ENCODE measurements around the gene TXNRD1. TPM values are rescaled to one million over a fixed set of nuclear protein-coding genes. Genes with fewer than 3 reads are reported as not detected.
A peak's percentile ranks its signal among the peaks of the same experiment; 100 is the strongest.
"Not testable (repeated sequence)": the region's sequence is repeated elsewhere in the genome, so short reads cannot be mapped to it uniquely, and the experiment has no call there.

The TXNRD1 gene
- total RNA-seq, 1 donor = 502 TPM

GRCh38 chr12:104294158-104294859, 78.7 kb downstream of the TXNRD1 start:
- H3K79me2 ChIP-seq (ENCODE audit: insufficient read depth, low read length) = peaks cover 92% of the 10 kb centered on the region
- peak overlapping the region; percentile 0 for H3K4me2 ChIP-seq (ENCODE audit: insufficient read depth, low read length)
- not testable (repeated sequence) for H3K4me3 ChIP-seq (ENCODE audit: insufficient read depth, low read length); H3K27ac ChIP-seq (ENCODE audit: low read depth, low read length); H3K9me3 ChIP-seq (ENCODE audit: low read depth, low read length); H2AFZ ChIP-seq (ENCODE audit: low read length); DNase-seq (ENCODE audit: insufficient read length, low spot score, missing footprints); H3K27me3 ChIP-seq (ENCODE audit: insufficient read depth, low read length)
- TF ChIP-seq, protein P1, sequence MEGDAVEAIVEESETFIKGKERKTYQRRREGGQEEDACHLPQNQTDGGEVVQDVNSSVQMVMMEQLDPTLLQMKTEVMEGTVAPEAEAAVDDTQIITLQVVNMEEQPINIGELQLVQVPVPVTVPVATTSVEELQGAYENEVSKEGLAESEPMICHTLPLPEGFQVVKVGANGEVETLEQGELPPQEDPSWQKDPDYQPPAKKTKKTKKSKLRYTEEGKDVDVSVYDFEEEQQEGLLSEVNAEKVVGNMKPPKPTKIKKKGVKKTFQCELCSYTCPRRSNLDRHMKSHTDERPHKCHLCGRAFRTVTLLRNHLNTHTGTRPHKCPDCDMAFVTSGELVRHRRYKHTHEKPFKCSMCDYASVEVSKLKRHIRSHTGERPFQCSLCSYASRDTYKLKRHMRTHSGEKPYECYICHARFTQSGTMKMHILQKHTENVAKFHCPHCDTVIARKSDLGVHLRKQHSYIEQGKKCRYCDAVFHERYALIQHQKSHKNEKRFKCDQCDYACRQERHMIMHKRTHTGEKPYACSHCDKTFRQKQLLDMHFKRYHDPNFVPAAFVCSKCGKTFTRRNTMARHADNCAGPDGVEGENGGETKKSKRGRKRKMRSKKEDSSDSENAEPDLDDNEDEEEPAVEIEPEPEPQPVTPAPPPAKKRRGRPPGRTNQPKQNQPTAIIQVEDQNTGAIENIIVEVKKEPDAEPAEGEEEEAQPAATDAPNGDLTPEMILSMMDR (IDR thresholded peaks at IDR 0.05; ENCODE audit: extremely low read depth, low read depth, low read length) = peak; percentile 35
- H3K36me3 ChIP-seq (ENCODE audit: insufficient read depth, low read length) = peaks cover 86% of the 10 kb centered on the region
- H4K20me1 ChIP-seq (ENCODE audit: insufficient read depth, low read length) = peaks cover 65% of the 10 kb centered on the region
- H3K4me1 ChIP-seq (ENCODE audit: insufficient read depth, low read length) = peaks cover 44% of the 10 kb centered on the region

DNA sequence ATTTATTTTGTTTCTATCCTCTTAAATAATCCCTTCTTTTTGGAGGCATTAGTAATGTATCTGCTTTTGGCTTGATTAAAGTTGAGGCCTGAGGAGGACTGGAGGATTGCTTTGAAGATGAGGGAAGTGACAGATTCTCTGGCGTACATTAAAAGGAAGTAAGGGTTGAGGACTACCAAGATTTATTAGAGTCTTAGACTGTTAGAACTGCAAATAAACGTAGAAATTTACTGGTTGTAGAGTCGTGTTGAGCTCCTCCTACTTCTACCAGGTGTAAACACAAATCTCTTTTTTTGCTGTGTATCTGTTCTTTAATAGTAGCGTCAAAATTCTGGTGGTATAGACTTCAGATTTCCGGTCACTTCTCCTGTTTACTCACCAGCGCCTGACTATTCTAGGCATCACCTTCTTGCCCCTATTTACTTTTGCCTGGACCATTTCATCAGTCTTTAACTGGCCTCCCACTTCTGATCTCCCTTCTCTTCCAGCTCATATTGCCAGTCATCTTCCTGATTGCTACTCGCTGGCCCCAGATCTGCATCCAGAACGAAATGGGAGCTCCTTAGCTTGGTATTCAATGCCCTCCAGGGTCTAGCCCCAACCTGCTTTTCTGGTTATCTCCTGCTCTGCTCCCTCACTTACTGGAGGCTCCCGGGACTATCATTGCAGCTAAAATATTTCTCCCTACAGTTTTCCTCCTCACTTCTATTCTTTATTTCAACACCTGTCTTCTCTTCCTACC, 79.5 kb downstream of the TXNRD1 start:
- H3K27ac ChIP-seq (ENCODE audit: low read depth, low read length) = peak overlapping the region; percentile 27
- H3K4me3 ChIP-seq (ENCODE audit: insufficient read depth, low read length) = no peak overlapping the region
- peak overlapping the region; percentile 14 for H3K4me2 ChIP-seq (ENCODE audit: insufficient read depth, low read length)
- TF ChIP-seq, protein P1 (IDR thresholded peaks at IDR 0.05; ENCODE audit: extremely low read depth, low read depth, low read length) = no peak
- H3K27me3 ChIP-seq (ENCODE audit: insufficient read depth, low read length) = no peaks in the 10 kb centered on the region
- peaks cover 63% of the 10 kb centered on the region for H4K20me1 ChIP-seq (ENCODE audit: insufficient read depth, low read length)
- H3K4me1 ChIP-seq (ENCODE audit: insufficient read depth, low read length) = peaks cover 45% of the 10 kb centered on the region
- H2AFZ ChIP-seq (ENCODE audit: low read length) = no peak overlapping the region
- no peak for DNase-seq (ENCODE audit: insufficient read length, low spot score, missing footprints)
- H3K79me2 ChIP-seq (ENCODE audit: insufficient read depth, low read length) = peaks cover 92% of the 10 kb centered on the region
- H3K36me3 ChIP-seq (ENCODE audit: insufficient read depth, low read length) = peaks cover 86% of the 10 kb centered on the region
- no peaks in the 10 kb centered on the region for H3K9me3 ChIP-seq (ENCODE audit: low read depth, low read length)

GRCh38 chr12:104295954-104296353, 80.4 kb downstream of the TXNRD1 start:
- TF ChIP-seq, protein P1 (IDR thresholded peaks at IDR 0.05; ENCODE audit: extremely low read depth, low read depth, low read length) = no peak
- Histone ChIP-seq H3K4me1 (ENCODE audit: insufficient read depth, low read length) (peaks cover 52% of the 10 kb centered on the region), H3K4me2 (ENCODE audit: insufficient read depth, low read length) (no peak overlapping the region), H3K4me3 (ENCODE audit: insufficient read depth, low read length) (no peak overlapping the region), H3K36me3 (ENCODE audit: insufficient read depth, low read length) (peaks cover 88% of the 10 kb centered on the region), H4K20me1 (ENCODE audit: insufficient read depth, low read length) (peaks cover 71% of the 10 kb centered on the region), H3K9me3 (ENCODE audit: low read depth, low read length) (no peaks in the 10 kb centered on the region), H3K27me3 (ENCODE audit: insufficient read depth, low read length) (no peaks in the 10 kb centered on the region), H2AFZ (ENCODE audit: low read length) (no peak overlapping the region), H3K79me2 (ENCODE audit: insufficient read depth, low read length) (peaks cover 93% of the 10 kb centered on the region), H3K27ac (ENCODE audit: low read depth, low read length) (no peak overlapping the region)
- DNase-seq (ENCODE audit: insufficient read length, low spot score, missing footprints) = no peak

- H3K9me3 ChIP-seq (ENCODE audit: low read depth, low read length) = no peaks in the 10 kb centered on the region
- no peak overlapping the region for H2AFZ ChIP-seq (ENCODE audit: low read length)
- TF ChIP-seq, protein P1 (IDR thresholded peaks at IDR 0.05; ENCODE audit: extremely low read depth, low read depth, low read length) = no peak
- H3K79me2 ChIP-seq (ENCODE audit: insufficient read depth, low read length) = peaks cover 95% of the 10 kb centered on the region
- H3K4me2 ChIP-seq (ENCODE audit: insufficient read depth, low read length) = no peak overlapping the region
- no peak for DNase-seq (ENCODE audit: insufficient read length, low spot score, missing footprints)
- no peaks in the 10 kb centered on the region for H3K27me3 ChIP-seq (ENCODE audit: insufficient read depth, low read length)
- peaks cover 52% of the 10 kb centered on the region for H3K4me1 ChIP-seq (ENCODE audit: insufficient read depth, low read length)
- peaks cover 75% of the 10 kb centered on the region for H4K20me1 ChIP-seq (ENCODE audit: insufficient read depth, low read length)
- H3K36me3 ChIP-seq (ENCODE audit: insufficient read depth, low read length) = peaks cover 88% of the 10 kb centered on the region
- H3K4me3 ChIP-seq (ENCODE audit: insufficient read depth, low read length) = no peak overlapping the region
- peak overlapping the region; percentile 33 for H3K27ac ChIP-seq (ENCODE audit: low read depth, low read length)
Observed at GRCh38 chr12:104296718-104297117, 81.1 kb downstream of the TXNRD1 start.

Data from osteoblast (primary cell).